Urinary bladder (tissue), 4 donors: ENCODE measurements around the gene PCYT2. TPM values are rescaled to one million over a fixed set of nuclear protein-coding genes. Genes with fewer than 3 reads are reported as not detected.

Experiments used
- DNase-seq: peaks from one replicate; pipeline ENCODE4 v3.0.0-alpha.2; 2015; ENCODE audit errors: extremely low spot score
- H3K27ac ChIP-seq: one replicate; pipeline ENCODE4 v1.5.1; 2013; ENCODE audit warnings: low read depth, mild to moderate bottlenecking, moderate library complexity
- H3K36me3 ChIP-seq: one replicate; pipeline ENCODE4 v1.6.1; 2013; ENCODE audit warnings: mild to moderate bottlenecking, moderate library complexity; ENCODE audit not compliant: insufficient read depth
- H3K4me1 ChIP-seq: one replicate; pipeline ENCODE4 v1.6.1; 2013; ENCODE audit warnings: mild to moderate bottlenecking, moderate library complexity; ENCODE audit not compliant: insufficient read depth
- H3K4me3 ChIP-seq: one replicate; pipeline ENCODE4 v1.5.1; 2013; ENCODE audit warnings: low read depth, low read length
- WGBS: extraction: QIAGEN DNeasy Blood & Tissue Kit; methylation state at CpG from one replicate; pipeline ENCODE4 v1.1.7; 2013; 5-methylcytosine and 5-hydroxymethylcytosine counted together
- polyA plus RNA-seq: library from polyadenylated mRNA; stranded (reverse); fragments of 200-250 nt; gene quantifications from one replicate; pipeline ENCODE4 v1.2.3, GENCODE V29; 2013
- total RNA-seq: library from RNA; depleted of rRNA; stranded (reverse); fragments of >200 nt; gene quantifications from one replicate; pipeline ENCODE4 v1.2.3, GENCODE V29; 2014
- donor health status: healthy with polysubstance abuse.
- donor health status: healthy.

PCYT2 gene
- total and polyA plus RNA-seq, 2 donors, result 9.8 to 36.0 TPM

DNA sequence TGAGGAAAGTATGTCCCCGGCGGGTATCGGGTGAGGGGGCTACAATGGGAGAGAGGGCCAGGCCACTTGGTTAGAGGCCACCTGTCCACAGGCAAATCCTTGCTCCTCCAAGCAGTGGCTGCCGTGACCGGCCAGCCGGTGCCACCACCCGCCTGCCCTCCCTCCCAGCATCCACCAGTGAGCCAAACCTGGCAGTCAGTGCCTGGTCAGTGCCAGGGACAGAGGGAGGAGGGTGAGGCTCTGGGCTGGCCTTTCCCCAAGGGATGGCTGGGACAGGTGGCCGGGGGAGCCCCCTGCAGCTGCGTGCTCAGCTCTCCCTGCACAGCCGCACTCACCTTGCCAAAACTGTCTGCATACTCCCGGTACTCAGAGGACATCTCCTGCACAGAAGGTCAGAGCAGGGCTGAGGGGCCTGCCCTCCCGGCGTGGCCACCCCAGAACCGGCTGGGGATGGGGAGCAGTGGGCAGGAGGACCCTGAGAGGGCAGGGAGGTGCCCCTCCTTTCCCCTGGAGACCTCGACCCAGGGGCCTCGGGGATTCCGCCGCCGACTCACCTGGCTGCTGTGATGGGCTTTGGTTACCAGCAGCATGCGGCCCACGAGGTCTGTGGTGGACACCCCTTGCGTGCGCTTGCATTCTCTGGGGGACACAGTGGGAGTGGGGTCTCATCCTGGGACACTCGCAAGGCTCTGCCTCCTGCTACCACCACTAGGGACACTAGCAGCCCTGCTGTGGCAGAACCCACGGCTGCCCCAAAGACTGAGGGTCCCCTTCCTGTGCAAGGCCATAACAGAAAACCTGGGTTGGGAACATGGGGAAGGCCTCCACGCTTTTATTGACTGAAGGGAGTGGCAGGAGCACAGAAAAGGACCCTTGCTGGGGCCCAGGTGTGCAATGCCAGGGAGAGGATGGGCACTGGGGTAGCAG, 3.7 kb downstream of the PCYT2 start:
- Histone ChIP-seq H3K27ac (no peak overlapping the region), H3K36me3 (no peaks in the 10 kb centered on the region), H3K4me3 (no peak overlapping the region), H3K4me1 (no peaks in the 10 kb centered on the region)
- WGBS, result 91% methylated on average over 26 of the region's 26 CpGs
- no peak for DNase-seq

- Histone ChIP-seq H3K36me3 (no peaks in the 10 kb centered on the region), H3K4me3 (no peak overlapping the region), H3K27ac (no peak overlapping the region), H3K4me1 (no peaks in the 10 kb centered on the region)
- 92% methylated on average over 15 of the region's 15 CpGs for WGBS
- DNase-seq, result no peak
These were observed 4.6 kb downstream of the PCYT2 start for GRCh38 chr17:81906476-81907218.

DNA sequence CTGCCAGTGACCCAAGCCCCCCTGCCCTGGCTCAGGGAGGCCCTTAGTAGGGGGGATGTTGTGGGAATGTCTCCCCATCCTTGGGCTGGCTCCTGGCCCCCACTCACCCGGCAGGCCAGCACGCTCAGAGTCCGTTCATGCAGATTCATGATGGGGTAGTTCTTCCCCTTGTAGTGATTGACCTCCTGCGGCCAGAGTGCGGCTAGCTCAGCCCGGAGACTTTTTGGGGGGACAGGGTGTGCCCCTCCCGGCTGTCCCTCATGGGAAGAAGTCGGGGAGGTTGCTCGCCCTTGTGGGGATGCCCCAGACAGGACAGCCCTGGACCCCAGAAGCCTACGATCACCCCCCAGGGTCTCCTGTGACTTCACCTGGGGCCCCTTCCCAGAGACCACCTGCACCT, 5.2 kb downstream of the PCYT2 start:
- no peak overlapping the region for H3K27ac ChIP-seq
- no peak for DNase-seq
- WGBS, result 95% methylated on average over 10 of the region's 10 CpGs
- no peaks in the 10 kb centered on the region for H3K36me3 ChIP-seq
- no peak overlapping the region for H3K4me3 ChIP-seq
- no peaks in the 10 kb centered on the region for H3K4me1 ChIP-seq

DNA sequence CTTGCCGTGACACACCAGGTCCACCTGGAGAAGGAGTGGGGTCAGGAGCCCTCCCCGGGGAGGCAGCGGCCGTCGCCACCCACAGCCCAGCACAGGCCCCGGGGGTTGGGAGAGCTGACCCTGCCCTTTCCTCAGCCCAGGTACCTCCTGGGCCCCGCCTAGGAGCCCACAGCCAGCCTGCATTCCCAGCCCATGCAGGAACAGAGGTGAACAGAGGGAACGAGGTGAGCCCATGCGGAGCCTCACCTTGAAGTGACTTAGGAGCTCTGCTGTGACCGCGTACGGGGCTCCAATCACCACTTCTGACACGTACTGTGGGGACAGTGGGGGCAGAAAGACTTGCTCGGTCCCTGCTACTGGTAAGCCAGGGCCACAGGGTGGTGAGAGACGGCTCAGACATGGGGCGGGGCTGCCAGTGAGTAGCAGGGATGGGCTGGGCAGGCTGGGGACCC, 5.7 kb downstream of the PCYT2 start:
- 93% methylated on average over 16 of the region's 16 CpGs for WGBS
- H3K4me3 ChIP-seq, result no peak overlapping the region
- no peak for DNase-seq
- H3K4me1 ChIP-seq, result no peaks in the 10 kb centered on the region
- H3K36me3 ChIP-seq, result no peaks in the 10 kb centered on the region
- H3K27ac ChIP-seq, result no peak overlapping the region

GRCh38 chr17:81904600-81905423, 6.4 kb downstream of the PCYT2 start:
- no peak for DNase-seq
- WGBS, result 92% methylated on average over 28 of the region's 28 CpGs
- no peaks in the 10 kb centered on the region for H3K36me3 ChIP-seq

DNA sequence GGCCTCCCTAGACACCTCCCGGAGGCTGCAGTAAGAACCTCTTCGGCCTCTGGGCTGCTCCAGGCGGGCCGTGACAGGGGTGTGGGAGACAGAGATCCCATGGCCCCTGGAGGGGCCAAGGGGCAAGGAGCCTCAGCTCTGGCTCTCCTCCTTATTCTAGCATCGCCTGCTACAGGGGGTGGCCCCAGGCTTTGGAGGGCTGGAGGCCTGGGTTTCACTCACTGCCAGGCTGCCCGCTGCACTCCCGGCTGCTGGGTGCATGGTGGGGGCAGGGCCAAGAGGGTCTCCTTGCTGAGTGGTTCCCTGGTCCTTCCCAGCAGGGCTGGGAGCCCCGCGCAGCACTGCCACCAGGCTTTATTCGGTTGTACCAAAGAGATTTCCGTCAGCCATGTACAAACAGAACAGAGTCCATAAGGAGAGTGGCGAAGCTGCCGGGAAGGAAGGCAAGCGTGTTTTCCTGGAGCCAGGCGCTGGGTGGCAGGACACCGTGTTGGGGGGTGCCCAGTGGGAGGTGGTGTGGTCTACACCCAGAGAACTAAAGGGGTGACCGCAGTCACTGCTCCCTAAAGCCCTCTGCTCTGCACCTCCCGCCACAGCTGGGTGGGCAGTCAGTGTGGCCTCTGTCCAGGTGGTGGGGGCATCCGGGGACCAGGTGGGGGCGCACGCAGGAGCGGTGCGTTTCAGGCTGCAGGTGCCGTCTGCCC, 7.2 kb downstream of the PCYT2 start:
- H3K36me3 ChIP-seq, result peaks cover 2% of the 10 kb centered on the region
- WGBS, result 95% methylated on average over 24 of the region's 24 CpGs

More at GRCh38 chr17:81904600-81905423, 6.4 kb downstream of the PCYT2 start:
- H3K4me3 ChIP-seq, result no peak overlapping the region
- no peaks in the 10 kb centered on the region for H3K4me1 ChIP-seq
- no peak overlapping the region for H3K27ac ChIP-seq

GRCh38 chr17:81903415-81903831, 7.8 kb downstream of the PCYT2 start:
- Histone ChIP-seq H3K4me3 (no peak overlapping the region), H3K4me1 (no peaks in the 10 kb centered on the region), H3K36me3 (peaks cover 3% of the 10 kb centered on the region), H3K27ac (no peak overlapping the region)
- no peak for DNase-seq
- WGBS, result 93% methylated on average over 10 of the region's 10 CpGs

More for the DNA sequence above, 7.2 kb downstream of the PCYT2 start:
- Histone ChIP-seq H3K4me3 (no peak overlapping the region), H3K27ac (no peak overlapping the region), H3K4me1 (no peaks in the 10 kb centered on the region)
- no peak for DNase-seq

DNA sequence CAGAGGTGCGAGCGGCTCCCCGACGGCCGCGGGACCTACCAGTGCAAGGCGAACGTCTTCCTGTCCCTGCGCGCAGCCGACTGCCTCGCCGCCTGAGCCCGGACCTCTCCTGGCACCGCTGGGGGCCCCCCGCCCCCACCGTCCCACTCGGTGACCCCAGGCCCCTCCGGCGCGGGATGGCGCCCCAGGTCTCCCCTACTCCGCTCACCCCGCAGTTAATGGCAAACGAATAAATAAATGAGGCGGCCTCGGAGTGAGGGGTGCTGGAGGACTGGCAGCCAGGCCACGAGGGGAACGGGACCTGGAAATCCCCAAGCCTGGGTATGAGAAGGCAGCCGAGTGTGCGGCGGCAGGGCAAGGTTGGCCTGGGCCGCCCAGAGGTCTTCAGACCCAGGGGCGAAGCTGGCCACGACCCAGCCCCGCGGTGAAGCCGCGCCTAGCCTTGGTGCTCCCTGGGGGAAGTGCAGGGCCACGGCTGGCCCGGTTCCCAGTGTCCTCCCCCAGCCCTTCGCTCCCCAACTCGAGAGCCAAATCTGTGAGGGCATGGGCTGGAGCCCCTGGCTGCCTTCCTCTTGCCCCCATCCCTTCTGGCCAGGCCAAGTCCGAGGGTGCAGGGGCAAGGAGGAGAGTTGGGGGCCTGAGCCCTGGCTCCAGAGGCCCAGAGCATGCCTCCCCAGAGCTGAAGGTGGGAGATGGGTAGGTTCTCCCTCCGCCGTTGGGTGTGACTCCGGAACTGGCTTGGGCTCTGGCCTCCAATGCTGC, 8.4 kb downstream of the PCYT2 start:
- DNase-seq, result no peak
- WGBS, result 36% methylated on average over 47 of the region's 47 CpGs
- H3K4me3 ChIP-seq, result peak overlapping the region; percentile 25
- peaks cover 3% of the 10 kb centered on the region for H3K36me3 ChIP-seq
- no peak overlapping the region for H3K27ac ChIP-seq
- H3K4me1 ChIP-seq, result no peaks in the 10 kb centered on the region

GRCh38 chr17:81902023-81902652, 9.1 kb downstream of the PCYT2 start, which contains the start of gene NPB:
NPB (plus strand) TSS chr17:81902238; CDS start chr17:81902278, 40 bp downstream.
- under 1% methylated on average over 79 of the region's 79 CpGs for WGBS
- Histone ChIP-seq H3K36me3 (peaks cover 3% of the 10 kb centered on the region), H3K4me1 (no peaks in the 10 kb centered on the region), H3K4me3 (peak within 1 kb of the TSS; percentile 25), H3K27ac (no peak within 1 kb of the TSS)
- DNase-seq, result no peak

DNA sequence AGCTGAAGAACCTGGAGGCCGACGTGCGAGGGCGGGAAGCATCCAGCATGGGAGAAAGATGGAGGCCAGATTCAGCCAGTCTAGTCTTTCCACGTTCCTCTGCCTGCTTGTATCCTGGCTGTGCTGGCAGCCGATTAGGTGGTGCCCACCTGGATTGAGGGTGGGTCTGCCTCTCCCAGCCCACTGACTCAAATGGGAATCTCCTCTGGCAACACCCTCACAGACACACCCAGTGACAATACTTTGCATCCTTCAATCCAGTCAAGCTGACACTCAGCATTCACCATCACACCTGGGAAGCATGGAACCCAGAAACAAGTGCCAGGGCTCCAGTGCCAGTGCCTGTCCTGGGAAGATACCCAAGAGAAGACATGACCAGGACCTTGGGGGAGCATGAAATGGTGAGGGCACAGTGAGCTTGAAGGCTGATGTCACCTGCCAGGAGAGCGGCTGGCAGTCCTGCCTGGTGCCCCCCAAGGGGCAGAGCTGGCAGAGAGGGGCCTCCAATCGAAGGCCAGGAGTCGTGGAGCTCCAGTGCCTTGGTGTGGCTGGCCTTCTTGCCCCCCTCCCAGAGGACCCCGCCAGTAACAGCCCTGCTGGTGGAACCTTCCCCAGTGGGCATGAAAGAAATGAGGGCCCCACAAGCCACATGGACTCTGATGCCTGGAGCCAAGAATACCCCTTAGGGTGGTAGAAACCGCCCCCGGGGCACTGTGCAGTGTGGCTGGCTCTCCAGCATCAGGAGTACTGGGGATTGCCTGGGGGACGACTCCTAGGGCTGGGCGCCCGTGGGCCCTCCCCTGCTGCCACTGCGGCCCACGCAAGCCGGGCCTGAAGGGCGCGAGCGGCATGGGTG, 9.8 kb downstream of the PCYT2 start:
- Histone ChIP-seq H3K27ac (no peak overlapping the region), H3K36me3 (peaks cover 3% of the 10 kb centered on the region), H3K4me3 (peak overlapping the region; percentile 25), H3K4me1 (no peaks in the 10 kb centered on the region)
- no peak for DNase-seq
- WGBS, result 52% methylated on average over 21 of the region's 21 CpGs

GRCh38 chr17:81900181-81900820, 10.9 kb downstream of the PCYT2 start:
- Histone ChIP-seq H3K4me3 (no peak overlapping the region), H3K27ac (no peak overlapping the region), H3K4me1 (no peaks in the 10 kb centered on the region), H3K36me3 (peaks cover 3% of the 10 kb centered on the region)
- 81% methylated on average over 18 of the region's 18 CpGs for WGBS
- DNase-seq, result no peak
